Bronchial epithelial cell (primary cell): ENCODE data around the gene THRA. TPM values are rescaled to one million over a fixed set of nuclear protein-coding genes. Genes with fewer than 3 reads are reported as not detected.
A peak's percentile ranks its signal among the peaks of the same experiment; 100 is the strongest.

Experiments used
- DNase-seq: peaks from one replicate; pipeline ENCODE4 v3.0.0-alpha.2; 2010; ENCODE audit warnings: low read depth
- FAIRE-seq: peaks from 2 replicates; lab custom pipeline; 2011; peaks lifted over from hg19 to GRCh38; lab: Jason Lieb, UNC
- H3K27me3 ChIP-seq: 2 replicates; pipeline ENCODE4 v1.5.1; 2011; ENCODE audit warnings: low read length; ENCODE audit not compliant: control insufficient read depth, insufficient read depth
- H3K36me3 ChIP-seq: 2 replicates; pipeline ENCODE4 v1.5.1; 2011; ENCODE audit warnings: low read length; ENCODE audit not compliant: control insufficient read depth, insufficient read depth
- H3K4me3 ChIP-seq: 2 replicates; pipeline ENCODE4 v1.5.1; 2011; ENCODE audit warnings: mild to moderate bottlenecking, low read depth, low read length, control low read depth
- total RNA-seq: library from RNA; depleted of rRNA; stranded (reverse); fragments of >200 nt; gene quantifications from 2 replicates; pipeline ENCODE4 v1.2.1, GENCODE V29; 2014
- TF ChIP-seq, protein P1 (sequence below): IDR thresholded peaks from 2 replicates; pipeline ENCODE4 v1.5.1; 2011; ENCODE audit warnings: mild to moderate bottlenecking, moderate library complexity, low read length, control low read depth, inconsistent platforms; ENCODE audit not compliant: insufficient read depth, severe bottlenecking

THRA gene
- total RNA-seq, 1 donor from 2014 or later, result 5.8 TPM

DNA sequence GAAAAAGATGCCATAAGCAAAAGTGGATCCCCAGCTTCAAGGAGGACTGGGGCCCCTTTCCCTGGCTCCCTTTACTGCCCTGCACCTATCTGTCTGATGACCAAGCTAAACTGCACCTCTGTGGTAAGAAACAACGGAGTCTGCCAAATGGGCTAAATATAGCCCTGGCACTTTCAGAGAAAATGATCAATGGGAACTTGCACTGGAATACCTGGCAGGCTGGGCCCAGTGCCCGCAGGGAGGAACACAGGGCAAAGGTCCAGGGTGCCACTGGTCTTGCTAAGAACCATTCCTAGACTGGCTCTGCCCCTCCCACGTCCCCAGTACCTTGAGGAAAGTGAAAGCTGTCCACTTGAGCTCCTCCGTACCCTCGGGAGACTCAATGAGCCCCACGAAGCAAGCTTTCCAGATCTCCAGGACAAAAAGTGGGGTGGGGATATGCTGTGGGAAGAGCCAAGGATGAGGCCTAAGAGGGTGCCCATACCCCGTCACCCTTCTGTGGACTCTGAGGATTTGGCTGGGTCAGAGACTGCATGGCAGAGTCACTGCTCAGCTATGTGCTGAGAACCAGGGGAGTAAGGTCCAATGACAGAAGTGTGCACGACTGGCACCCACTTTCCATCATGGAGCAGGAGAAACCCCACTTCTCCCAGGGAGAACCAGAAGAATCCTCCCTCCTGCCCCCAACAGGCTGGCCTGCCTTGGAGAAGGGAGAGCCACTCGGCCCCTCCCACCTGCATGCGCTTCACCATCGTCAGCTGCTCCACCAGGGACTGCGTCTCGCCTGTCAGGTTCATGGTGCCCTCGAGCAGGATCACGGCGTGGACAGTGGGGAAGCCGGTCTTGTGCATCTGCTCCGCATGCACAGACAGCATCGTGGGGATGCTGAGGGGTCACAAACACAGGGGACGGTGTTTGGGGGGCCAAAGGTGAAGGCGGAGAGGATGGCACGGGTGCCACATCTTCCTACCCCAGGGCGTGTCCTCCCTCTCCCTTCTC is 30.1 kb upstream of the THRA start:
- Histone ChIP-seq H3K27me3 (no peaks in the 10 kb centered on the region), H3K4me3 (no peak overlapping the region), H3K36me3 (peaks cover 33% of the 10 kb centered on the region)
- no peak for DNase-seq
- no peak for FAIRE-seq
- TF ChIP-seq, protein P1, sequence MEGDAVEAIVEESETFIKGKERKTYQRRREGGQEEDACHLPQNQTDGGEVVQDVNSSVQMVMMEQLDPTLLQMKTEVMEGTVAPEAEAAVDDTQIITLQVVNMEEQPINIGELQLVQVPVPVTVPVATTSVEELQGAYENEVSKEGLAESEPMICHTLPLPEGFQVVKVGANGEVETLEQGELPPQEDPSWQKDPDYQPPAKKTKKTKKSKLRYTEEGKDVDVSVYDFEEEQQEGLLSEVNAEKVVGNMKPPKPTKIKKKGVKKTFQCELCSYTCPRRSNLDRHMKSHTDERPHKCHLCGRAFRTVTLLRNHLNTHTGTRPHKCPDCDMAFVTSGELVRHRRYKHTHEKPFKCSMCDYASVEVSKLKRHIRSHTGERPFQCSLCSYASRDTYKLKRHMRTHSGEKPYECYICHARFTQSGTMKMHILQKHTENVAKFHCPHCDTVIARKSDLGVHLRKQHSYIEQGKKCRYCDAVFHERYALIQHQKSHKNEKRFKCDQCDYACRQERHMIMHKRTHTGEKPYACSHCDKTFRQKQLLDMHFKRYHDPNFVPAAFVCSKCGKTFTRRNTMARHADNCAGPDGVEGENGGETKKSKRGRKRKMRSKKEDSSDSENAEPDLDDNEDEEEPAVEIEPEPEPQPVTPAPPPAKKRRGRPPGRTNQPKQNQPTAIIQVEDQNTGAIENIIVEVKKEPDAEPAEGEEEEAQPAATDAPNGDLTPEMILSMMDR, result no peak

DNA sequence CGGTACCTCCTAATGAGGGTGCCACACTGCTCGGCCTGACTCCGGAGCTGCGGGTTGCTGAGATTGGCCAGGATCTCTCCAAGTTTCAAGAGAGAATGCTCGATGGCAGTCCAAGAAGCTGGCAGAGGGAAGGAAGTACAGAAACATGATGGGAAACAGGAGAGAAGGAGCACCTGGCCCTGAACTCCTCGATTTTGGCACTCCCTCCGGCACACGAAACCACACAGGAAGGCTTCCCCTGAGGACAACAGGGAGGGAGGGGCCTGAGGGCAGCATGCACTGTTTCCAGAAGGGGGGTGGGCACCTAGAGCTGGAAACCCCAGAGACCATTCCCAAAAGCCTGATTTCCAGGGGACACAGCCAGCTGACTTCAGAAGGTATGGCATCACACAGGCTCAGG is 29.4 kb upstream of the THRA start:
- FAIRE-seq (no peak), DNase-seq (no peak)
- no peaks in the 10 kb centered on the region for H3K27me3 ChIP-seq
- no peak overlapping the region for H3K4me3 ChIP-seq
- TF ChIP-seq, protein P1, result no peak
- H3K36me3 ChIP-seq, result peaks cover 33% of the 10 kb centered on the region

DNA sequence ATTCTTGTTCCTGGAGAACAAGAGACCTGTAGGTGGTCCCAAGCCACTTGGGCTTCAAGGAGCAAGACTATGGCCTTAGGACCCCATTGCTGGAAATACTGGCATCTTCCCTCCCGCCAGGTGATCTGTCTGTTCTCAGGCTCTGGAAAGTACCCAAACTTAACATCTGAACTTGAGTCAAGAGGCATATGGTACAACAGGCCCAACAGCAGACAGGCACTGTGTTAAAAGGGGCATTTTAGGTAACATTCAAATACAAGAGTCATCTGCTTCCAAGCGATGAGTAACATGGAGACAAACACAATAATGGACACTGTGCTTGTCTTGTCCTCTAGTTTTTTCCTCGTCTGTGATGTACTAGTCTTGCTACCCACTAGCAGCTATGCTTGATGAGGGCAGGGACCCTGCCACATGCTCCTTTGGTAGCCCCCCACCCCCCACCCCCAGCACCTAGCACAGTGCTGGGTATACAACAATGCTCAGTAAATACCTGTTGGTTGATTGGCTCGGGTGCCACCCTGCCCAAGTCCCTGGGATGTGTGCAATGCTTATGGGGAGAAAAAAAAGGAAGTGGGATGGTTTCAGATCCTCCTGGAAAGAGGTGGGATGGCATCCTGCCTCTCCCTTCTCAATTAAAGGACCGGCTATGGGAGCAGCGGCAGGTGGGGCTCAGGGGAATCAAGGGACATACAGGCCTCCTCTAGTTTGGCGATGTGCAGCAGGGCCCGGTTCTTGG is 28.2 kb upstream of the THRA start:
- H3K36me3 ChIP-seq, result peaks cover 33% of the 10 kb centered on the region
- DNase-seq, result no peak
- H3K4me3 ChIP-seq, result no peak overlapping the region
- FAIRE-seq, result peak; percentile 43
- H3K27me3 ChIP-seq, result no peaks in the 10 kb centered on the region
- TF ChIP-seq, protein P1, result no peak

DNA sequence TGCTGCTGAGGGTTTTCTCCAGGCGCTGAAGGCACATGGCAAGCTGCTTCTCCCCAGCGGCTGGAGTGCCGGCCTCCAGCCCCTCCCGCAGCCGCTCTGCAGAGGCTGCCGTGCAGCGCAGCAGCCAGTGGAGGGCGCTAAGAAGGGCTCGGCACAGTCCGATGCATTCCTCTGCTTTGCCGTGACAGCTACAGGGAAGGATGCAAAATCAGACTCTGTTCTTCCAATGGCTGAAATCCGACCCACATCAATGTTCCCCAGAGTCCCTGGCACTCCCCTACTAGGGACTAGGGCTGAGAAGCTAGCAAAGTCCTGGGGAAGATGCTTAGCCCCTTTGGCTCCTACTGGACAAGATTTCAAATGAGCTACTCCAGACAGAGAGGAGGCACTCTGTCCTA is 27.6 kb upstream of the THRA start:
- H3K36me3 ChIP-seq, result peaks cover 32% of the 10 kb centered on the region
- no peak overlapping the region for H3K4me3 ChIP-seq
- TF ChIP-seq, protein P1, result peak; percentile 75
- no peak for DNase-seq
- FAIRE-seq, result no peak
- H3K27me3 ChIP-seq, result no peaks in the 10 kb centered on the region

DNA sequence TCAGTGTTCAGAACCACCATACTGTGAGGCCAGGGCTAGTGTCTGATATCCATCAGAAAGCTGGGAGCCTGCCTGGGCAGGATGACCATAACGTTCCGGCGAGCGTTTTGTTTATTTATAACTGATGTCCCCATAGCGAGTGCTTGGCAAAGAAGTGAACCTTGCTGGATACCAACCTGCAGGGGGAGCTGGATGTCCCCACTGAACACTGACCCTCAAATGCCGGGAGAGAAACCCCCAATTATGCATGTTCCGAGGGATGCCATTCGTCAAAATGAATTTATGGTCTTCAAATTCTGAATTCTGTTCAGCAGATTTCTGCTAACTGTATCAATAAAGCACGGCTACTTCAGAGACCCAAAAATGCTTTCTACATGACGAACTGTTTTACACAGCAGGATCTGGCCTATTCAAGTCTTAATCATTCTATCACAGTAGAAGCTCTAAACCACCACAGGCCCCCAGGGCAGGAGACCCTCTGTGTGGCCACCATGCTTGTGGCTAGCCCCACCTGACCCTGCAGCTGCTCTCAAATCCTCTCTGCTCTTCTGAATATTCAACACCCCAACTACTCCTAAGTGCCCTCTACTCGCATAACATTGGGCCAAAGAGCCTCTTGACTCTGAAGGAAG is 23.8 kb upstream of the THRA start:
- no peak overlapping the region for H3K4me3 ChIP-seq
- no peak for FAIRE-seq
- TF ChIP-seq, protein P1, result peak; percentile 78
- peak; percentile 47 for DNase-seq
- no peaks in the 10 kb centered on the region for H3K27me3 ChIP-seq
- peaks cover 12% of the 10 kb centered on the region for H3K36me3 ChIP-seq
